GM12891 (cell line): ENCODE data around the gene BMPR2.

Source experiments
- POLR2A ChIP-seq: IDR thresholded peaks from 2 replicates; pipeline ENCODE4 v1.6.1; 2011; ENCODE audit warnings: low read depth, low read length, control low read depth
- POLR2AphosphoS5 ChIP-seq: IDR thresholded peaks from 2 replicates; pipeline ENCODE4 v1.6.1; 2011; ENCODE audit warnings: low read depth, low read length, control low read depth
- POU2F2 ChIP-seq: IDR thresholded peaks from 2 replicates; pipeline ENCODE4 v1.6.1; 2011; ENCODE audit warnings: low read depth, mild to moderate bottlenecking, control low read depth, low read length, moderate library complexity
- SPI1 ChIP-seq: IDR thresholded peaks from 2 replicates; pipeline ENCODE4 v1.6.1; 2011; ENCODE audit warnings: low read depth, low read length, control low read depth
- TAF1 ChIP-seq: IDR thresholded peaks from 2 replicates; pipeline ENCODE4 v1.6.1; 2011; ENCODE audit warnings: low read depth, low read length, control low read depth

- TF ChIP-seq TAF1: no peak
- no peak for TF ChIP-seq POLR2AphosphoS5
- TF ChIP-seq POU2F2: no peak
- no peak for TF ChIP-seq POLR2A
- no peak for TF ChIP-seq SPI1
These were observed 29.9 kb upstream of the BMPR2 start for GRCh38 chr2:202346180-202346579.
